Activated CD8-positive, alpha-beta memory T cell treated with anti-CD3 and anti-CD28 coated beads, Interleukin-2, amount 50 U/mL, for 24 hours (primary cell): Measurements from ENCODE around the gene ASAP2.

Experiments
- DNase-seq: peaks from one replicate; pipeline ENCODE4 v3.0.0-alpha.2; 2020; ENCODE audit errors: extremely low read depth

ASAP2 gene

DNA sequence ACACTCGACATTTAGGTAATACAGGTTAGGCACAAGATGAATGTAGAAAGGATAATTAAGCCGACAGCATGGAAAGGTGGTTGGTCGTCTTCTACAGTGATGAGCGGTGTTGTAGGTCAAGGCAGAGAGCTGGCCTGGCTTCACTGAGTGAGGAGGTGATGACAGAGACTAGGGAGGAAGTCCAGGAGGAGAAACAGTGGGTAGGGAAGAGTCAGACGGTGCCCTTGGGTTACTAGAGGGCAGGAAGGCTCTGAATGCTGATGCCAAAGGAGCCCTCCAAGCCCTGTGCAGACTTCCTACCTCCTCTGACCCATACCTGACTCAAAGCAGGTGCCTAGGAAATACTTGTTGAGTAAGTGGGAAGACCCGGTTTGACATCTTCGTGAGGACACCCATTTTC lies 116.0 kb downstream of the ASAP2 start:
- DNase-seq: no peak

DNA sequence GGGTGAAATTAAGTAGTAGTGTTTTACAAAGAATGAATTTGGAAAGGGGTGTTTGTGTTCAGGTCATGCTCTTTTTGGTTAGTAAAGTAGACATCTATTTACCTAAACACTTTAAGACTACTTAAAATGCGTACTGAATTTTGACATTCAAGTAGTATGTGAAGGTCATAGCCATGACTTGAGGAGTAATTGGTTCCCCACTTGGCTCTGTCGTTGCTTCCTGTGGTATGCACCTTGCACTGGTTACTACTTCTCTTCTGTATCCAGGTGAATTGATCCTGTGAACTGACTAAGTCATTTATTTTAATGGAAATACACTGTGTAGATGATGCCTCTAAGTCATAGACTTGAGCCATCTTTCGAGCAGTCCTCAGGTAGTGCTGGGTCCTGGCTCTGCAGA lies 118.8 kb downstream of the ASAP2 start:
- no peak for DNase-seq

DNA sequence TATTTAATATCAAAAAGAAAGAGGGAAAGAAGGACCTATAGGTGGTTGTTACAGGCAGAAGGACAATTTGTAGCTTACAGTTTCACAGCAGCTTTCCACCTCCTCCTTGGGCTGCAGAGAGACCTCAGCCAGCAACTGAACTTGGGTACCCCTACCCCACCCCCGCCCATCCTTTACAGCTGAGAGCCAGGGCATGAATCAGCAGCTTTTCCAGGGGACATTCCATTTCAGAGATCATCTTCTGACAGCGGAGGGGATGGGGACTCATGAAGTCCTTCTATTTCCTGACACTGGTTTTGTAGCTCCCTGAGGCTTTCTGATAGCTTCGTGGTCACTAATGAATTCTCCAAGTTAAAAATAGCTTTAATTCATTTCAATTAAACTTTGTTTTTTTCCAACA lies 120.4 kb downstream of the ASAP2 start:
- DNase-seq: no peak

DNA sequence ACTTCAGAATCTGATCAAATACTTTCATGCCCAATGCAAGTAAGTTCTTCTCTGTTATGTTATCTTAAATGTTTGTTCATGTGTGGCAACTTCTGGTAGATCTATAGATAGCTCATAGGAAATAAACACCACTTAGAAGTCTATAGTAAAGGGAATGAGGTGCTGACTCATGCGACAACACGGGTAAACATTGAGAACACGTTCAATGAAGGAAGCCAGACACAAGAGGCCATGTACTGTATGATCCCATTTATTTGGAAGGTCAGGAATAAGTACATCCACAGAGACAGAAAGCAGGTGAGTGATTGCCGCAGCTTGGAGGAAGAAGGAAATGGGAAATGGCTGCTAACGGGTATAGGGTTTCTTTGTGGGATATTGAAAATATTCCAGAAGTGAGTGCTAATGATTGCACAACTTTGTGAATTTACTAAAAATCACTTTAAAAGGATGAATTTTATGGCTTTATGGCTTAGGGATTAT lies 121.3 kb downstream of the ASAP2 start:
- no peak for DNase-seq

DNA sequence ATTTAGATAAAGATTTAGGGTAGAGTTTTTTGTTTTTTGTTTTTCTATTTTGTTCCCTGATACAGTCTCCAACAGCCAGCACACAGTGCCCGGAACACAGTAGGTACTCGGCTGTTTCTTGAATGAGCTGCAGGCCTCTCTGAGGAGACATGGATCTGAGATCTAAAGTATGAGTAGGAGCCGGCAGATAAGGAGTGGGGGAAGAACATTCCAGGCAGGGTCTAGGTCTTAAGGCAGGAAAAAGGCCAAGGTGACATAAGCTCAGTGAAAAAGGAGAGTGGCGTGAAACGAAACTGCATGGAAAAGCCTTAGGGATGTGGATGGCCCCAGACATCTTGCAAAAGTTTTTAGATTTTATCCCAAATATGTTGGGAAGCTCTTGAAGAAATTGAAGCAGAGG lies 122.3 kb downstream of the ASAP2 start:
- no peak for DNase-seq

DNA sequence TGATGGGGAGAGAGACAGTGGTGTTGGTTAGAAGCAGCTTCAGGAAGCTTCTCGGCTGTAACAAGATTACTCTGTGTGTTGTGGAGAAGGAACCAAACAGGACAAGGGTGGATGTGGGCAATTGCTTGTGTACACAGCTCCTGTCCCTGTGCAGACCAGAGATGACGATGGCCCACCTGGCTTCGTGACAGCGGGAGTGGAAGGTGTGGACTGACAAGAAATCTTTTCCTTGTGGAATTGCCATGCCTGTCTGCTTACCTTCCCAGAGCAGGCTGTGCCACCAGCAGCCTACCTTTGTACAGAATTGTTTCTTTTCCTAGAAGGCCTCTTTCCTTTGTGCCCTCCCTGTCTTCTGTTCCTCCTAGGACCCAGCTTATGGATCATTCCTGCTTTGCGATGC lies 122.9 kb downstream of the ASAP2 start:
- DNase-seq: no peak

DNA sequence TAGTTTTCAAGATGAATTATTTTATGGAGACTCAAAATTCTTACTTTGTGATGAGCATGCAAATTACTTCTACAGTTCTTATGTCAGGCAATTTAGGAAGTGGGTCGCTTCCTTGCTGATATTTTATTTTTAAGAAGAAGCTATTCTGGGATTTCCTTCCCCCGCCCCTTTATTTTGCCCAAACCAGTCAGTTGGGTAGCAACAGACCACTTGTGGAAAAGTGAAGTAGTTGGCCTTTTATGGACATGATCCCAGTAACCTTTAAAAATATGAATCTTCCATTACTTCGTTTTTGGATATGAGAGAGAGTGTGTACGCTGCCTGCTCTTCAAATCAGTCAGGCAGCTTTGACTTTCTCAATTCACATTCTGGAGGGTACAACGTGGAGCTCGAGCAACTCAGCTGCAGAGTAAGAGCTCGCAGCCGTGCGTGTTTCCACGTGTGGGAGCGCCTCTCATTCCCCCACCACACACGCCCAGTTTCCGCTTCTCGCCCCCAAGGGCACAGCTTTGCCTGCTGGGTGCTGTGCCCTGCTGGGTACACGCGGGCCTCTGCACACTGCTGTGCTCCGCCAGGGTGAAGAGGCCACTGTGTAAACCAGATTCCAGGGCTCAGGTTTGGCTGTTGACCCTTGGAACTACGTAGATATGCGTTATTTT lies 124.1 kb downstream of the ASAP2 start:
- no peak for DNase-seq

DNA sequence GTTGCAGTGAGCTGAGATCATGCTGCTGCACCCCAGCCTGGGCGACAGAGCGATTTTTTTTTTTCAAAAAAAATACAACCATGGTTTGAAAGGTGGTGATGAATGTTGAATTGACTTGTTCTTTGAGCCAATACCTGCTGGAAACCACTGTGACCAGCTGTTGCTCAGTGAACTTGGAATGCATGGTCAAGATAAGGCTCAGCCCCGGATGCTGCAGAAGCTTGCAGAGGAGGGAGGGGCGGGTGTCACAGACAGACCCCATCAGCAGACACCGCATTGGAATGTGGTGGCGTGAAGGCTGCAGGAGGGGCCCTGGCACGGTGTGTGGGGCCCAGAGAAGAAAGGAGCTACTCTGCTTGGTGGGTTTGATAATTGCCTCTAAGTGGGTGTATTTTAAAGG lies 125.1 kb downstream of the ASAP2 start:
- DNase-seq: no peak

DNA sequence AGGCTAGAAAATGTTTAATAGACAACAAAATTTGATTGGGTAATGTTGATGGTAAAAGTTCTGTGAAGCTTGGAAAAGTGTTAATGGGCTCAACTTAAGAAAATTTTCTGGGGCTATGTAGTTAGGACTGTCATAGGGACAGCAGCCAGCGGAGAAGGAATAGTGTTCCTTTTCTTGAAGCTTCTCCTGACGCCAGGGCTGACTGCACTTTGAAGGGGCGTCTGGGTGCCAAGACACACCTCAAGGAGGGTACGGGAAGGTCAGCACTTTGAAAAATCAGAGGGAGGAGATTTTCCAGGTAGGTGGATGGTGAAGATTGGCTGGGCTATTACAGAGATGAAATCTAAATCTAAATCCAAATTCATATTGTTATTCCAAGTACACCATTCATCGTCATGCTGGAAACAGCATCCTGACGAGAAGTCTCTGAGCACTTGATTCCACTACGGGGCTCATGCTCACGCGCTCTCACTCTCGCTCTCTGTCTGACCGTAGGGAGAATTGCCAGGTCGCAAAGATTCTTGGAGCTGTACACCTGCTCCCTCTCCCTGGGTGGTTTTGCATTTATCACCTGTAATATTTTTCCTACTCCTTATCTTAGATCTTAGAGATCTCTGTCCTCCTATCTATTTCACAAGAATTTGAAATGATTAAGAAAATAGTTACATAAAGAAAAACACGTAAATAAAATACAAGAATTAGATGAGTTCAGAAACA lies 125.7 kb downstream of the ASAP2 start:
- no peak for DNase-seq

DNA sequence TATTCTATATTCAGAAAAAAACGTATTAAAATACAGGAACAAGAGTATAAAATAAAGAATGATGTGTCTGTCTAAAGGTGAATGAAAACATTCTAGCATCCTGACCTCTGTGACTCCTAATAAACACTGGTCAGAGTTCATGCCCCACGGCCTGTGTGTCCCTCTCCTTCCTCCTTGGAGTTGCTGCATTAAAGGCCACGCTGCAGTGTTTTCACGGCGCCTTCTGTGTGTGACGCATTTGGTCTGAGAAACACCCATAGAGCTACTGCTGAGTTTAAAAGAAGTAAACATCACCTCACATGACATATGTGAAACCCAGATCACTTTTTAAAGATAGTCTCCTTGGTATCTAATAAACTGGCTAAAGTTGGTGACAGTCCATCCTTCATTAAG lies 126.2 kb downstream of the ASAP2 start:
- no peak for DNase-seq

DNA sequence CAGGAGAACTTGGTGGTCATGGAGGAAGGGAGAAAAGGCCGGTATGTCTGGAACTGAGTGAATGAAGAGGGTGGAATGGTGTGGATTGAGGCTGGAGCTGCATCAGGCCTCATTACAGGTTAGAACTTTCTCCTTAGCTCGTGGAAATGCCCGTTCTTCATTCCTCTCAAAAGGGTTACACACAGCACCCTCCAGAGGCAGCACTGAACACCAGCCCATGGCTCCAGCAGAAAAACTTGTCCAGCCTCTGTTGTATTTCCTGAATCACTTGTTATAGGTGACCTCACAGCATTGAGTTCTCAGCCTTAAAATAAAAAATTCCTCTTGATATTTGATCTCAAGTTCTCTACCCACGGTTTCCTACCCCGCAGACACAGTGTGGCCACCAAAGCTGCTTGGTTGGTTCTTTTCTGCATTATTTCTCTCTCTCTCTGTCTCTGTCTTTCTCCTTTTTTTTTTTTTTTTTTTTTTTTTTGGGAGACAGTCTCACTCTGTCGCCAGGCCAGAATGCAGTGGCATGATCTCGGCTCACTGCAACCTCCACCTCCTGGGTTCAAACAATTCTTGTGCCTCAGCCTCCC lies 127.1 kb downstream of the ASAP2 start:
- DNase-seq: no peak

DNA sequence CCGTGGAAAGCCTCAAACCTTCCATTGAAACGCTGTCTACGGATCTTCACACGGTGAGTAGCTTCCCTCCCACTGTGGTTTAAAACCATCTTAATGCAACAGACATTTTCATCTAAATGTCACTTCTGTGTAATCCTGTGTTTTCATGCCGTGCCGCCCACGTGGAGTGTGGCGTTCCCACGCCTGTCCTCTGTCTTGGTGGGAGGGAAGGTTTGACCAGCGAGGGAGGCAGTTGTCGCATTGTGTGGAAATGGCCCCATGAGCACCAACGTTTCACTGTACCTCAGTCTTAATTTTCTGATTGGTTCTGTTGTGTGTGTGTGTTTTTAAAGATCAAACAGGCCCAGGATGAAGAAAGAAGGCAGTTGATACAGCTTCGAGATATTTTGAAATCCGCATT lies 128.1 kb downstream of the ASAP2 start:
- DNase-seq: no peak

DNA sequence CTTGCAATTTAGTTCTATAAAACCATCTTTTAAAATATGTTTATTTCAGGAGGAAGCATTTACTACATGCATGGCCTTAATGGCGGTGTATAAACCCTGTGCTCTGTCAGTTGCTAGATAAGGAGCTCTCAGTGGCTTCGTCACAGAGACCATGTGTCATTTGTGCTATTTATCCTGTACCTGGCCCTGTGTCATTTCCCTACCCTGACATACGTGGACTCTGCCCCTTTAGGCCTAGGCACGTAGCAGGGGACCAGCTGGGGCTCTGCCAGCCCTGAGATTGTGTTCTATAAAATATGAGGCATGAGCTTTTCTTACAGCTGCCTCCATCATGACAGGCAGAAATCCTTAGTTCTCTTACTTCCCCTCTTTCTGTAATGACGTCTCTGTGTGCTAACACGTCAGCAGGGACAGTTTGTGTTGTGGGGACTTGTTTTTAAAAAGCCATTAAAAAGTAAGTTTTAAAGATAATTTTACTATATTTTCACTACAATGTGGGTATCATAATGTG lies 128.8 kb downstream of the ASAP2 start:
- DNase-seq: no peak

DNA sequence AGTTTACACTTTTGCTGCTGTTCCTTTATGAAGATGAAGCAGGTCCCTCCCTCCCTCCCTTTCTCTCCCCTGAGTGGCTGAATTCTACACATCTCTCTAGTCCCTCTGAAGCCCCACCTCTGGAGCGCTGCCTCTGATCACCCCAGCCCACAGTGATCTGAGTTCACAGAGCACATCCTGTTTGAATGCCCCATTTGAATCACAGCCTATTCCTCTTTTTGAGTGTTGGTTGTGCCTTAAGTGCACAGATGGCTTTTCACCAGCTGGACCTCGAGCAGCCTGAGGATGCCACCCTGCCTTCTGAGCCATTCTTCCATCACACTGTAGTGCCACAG lies 129.6 kb downstream of the ASAP2 start:
- DNase-seq: no peak

DNA sequence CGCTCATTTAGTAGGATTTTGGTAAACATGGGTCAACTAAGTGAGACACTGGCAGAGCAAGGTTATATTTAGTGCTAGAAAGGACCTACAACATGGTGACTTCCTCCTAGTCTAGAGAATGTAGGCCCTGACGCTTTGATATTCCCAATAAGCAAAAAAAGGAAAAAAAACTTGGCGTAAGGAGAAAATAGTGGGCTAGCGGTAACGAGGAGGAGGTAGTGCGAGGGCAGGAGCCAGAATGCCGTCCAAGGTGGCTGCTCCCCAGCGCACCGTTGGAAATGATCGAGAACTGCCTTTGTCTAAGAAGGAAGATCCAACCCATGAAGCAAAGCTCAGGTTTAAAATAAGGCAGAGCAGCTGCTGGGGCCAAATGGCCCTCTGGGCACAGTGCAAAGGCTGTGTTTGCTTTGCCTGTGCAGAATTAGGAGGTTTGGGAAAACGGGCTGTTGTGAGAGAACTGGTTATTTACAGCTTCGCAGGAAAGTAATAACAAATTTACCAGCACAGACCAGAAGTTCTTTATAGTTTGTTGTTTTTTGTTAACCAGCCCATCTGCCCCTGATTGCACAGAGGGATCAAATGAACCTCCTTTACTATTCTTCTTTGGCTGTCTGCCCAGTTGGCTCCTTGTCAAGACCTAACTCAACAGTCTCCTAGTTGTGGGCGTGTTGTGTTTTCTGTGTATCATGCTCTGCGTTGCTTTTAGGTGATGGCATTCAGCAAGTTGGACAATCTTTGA lies 130.1 kb downstream of the ASAP2 start:
- no peak for DNase-seq

DNA sequence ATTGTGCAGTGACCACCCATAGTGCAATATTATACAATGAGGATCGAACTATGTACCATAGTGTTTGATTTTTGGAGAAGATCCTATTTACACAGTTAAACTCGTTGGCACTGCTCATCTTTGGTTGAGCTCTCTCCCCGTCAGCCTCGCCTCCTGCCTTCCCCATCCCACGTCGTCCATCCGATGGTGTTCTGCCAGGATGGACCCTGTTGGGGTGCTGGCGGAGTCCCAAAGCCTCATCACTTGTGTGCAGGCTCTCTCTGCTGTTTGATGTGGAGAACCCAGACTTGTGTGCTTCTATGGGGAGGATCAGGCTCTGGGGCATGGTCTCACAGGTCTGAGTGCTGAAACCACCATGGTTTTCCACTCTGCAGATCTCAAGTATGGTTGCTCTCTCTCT lies 131.3 kb downstream of the ASAP2 start:
- no peak for DNase-seq

DNA sequence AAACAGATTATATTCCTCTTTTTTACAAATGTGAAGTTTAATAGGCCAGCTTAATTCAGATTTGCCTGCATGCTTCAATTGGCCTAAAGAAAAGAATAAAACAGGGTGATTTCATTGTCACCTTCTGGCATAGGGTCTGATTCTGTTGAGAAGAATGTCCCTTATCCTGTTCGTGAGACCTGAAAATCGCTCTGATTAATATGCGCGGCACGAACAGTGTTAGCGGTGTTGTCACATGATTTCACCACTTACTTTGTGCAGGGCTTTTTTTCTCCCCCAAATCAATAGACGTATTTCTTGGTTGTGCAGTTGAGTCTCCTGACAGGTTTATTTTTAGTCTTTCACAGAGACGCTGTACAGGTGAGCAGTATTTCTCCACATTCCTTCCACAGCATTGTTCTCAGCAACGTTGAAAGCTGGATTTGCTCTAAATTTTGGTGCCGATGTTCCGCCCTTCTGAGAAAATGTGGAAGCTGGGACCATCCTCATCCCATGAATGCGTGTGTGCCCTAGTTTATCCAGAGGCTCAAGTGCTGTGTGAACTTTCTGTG lies 134.8 kb downstream of the ASAP2 start:
- no peak for DNase-seq

DNA sequence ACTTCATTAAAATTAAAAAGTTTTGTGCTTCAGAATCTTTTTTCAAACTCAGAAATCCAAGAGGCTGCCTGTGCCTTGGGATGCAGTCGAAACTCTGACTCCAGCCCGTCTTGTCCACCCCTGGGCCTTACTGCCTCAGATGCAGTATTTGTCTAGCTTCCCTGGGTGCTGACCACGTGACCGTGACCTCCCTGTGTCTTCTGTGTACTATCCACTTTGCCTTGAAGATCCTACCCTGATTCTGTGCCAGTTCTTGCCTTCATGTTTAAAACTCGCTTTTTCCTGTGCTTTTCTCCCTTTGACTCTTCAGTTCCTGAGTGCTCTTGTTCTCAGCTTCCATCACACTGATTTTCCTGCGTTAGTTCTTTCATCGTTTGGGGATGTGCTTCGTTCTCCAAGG lies 136.0 kb downstream of the ASAP2 start:
- no peak for DNase-seq

DNA sequence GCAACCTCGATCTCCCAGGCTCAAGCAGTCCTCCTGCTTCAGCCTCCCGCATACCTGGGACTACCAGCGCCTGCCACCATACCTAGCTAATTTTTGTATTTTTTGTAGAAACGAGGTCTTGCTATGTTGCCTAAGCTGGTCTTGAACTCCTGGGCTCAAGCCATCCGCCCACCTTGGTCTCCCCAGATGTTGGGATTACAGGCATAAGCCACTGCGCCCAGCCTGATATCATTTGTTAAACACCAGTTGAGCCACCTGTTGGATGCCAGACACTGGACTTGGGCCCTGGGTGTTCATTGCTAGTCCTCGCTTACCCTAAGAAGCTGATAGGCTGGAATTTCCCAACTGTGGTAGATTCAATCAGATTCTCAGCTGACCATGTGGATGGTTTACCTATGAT lies 136.9 kb downstream of the ASAP2 start:
- DNase-seq: no peak

DNA sequence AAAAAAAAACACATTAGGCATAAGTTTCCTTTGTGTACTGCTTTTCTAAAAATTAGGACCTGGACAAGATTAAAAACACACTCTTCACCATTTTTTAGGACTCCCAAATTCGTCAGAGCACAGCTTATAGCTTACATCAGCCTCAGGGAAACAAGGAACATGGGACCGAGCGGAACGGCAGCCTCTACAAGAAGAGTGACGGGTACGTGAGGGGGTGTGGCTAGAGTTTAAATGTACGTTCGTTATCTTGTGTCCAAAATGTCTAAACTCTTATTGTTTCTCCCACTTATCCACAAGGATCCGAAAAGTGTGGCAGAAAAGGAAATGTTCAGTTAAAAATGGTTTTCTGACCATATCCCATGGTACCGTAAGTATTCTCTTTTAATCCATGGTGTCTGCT lies 137.8 kb downstream of the ASAP2 start:
- DNase-seq: no peak

DNA sequence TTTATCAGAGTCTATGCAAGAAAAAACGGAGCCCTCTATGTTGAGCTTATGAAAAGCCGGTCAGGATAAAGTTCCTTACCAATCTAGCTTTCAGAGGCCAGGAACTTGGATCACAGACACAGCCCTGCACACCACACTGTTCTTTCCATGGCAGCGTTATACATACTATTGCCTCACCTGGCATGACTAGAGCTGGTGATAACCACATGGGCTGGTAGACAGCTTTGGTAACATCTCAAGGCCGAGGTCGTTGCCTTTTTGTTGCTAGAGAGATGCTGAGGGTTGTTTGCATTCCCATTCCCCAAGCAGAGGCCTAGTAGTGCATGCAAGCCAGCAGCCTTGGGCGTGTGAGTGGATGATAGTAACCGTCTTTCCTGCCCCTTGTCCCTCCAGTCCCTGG lies 138.7 kb downstream of the ASAP2 start:
- no peak for DNase-seq

DNA sequence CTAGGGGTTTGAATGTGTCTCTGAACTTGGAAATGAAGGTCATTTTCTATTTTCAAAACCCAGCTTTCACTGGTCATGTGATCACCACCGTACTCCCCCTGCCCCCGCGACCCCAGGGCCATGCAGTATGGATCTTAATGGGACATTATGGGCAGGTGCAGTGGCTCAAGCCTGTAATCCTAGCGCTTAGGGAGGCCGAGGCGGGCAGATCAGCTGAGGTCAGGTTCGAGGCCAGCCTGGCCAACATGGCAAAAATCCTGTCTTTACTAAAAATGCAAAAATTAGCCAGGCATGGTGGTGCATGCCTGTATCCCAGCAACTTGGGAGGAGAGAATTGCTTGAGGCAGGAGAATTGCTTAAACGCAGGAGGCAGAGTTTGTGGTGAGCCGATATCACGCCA lies 139.4 kb downstream of the ASAP2 start:
- no peak for DNase-seq
